Neutrophil (primary cell): ENCODE data around the gene SNCAIP.

Experiments used
- H3K27ac ChIP-seq: fragments of 200-600 bp; sonication (generic); 2 replicates; pipeline ENCODE4 v1.5.1; 2016; ENCODE audit warnings: mild to moderate bottlenecking, moderate library complexity
- H3K27me3 ChIP-seq: fragments of 200-600 bp; sonication (generic); 2 replicates; pipeline ENCODE4 v1.6.0; 2016; ENCODE audit warnings: mild to moderate bottlenecking
- H3K36me3 ChIP-seq: fragments of 200-600 bp; sonication (generic); 2 replicates; pipeline ENCODE4 v1.5.1; 2017
- H3K4me1 ChIP-seq, 2 experiments: fragments of 200-600 bp in 1 of 2; sonication (generic) in 1 of 2; 1 replicate in 1 of 2; 2 replicates in 1 of 2; pipeline versions ENCODE4 v1.5.1 to v1.6.1; 2013 to 2016; ENCODE audit warnings: low read depth in 1 of 2, low read length in 1 of 2, mild to moderate bottlenecking in 1 of 2, moderate library complexity in 1 of 2; ENCODE audit not compliant: control insufficient read depth in 1 of 2, insufficient read depth in 1 of 2
- H3K4me3 ChIP-seq, 2 experiments: fragments of 200-600 bp in 1 of 2; sonication (generic) in 1 of 2; 1 replicate in 1 of 2; 2 replicates in 1 of 2; pipeline ENCODE4 v1.5.1; 2013 to 2016; ENCODE audit warnings: low read depth in 1 of 2, low read length in 1 of 2, mild to moderate bottlenecking in 1 of 2, moderate library complexity in 1 of 2
- H3K9me3 ChIP-seq: fragments of 200-600 bp; sonication (generic); 2 replicates; pipeline ENCODE4 v1.5.1; 2016
- CTCF ChIP-seq: fragments of 200-600 bp; sonication (generic); IDR thresholded peaks from 2 replicates; pipeline ENCODE4 v1.5.1; 2016; ENCODE audit warnings: antibody characterized with exemption

The SNCAIP gene

GRCh38 chr5:122333564-122333963 lies 21.5 kb downstream of the SNCAIP start:
- no peak for TF ChIP-seq CTCF
- H3K36me3 ChIP-seq = no peaks in the 10 kb centered on the region
- H3K9me3 ChIP-seq = no peaks in the 10 kb centered on the region
- H3K4me1 ChIP-seq = no peaks in the 10 kb centered on the region
- no peaks in the 10 kb centered on the region for H3K27me3 ChIP-seq
- H3K4me3 ChIP-seq = no peak overlapping the region
- no peak overlapping the region for H3K27ac ChIP-seq

GRCh38 chr5:122339591-122339990 lies 27.6 kb downstream of the SNCAIP start:
- H3K36me3 ChIP-seq = no peaks in the 10 kb centered on the region
- H3K27ac ChIP-seq = no peak overlapping the region
- no peaks in the 10 kb centered on the region for H3K4me1 ChIP-seq
- no peaks in the 10 kb centered on the region for H3K9me3 ChIP-seq
- TF ChIP-seq CTCF = no peak
- no peaks in the 10 kb centered on the region for H3K27me3 ChIP-seq
- H3K4me3 ChIP-seq = no peak overlapping the region

GRCh38 chr5:122341087-122341486 lies 29.1 kb downstream of the SNCAIP start:
- Histone ChIP-seq H3K4me1 (no peaks in the 10 kb centered on the region), H3K9me3 (no peaks in the 10 kb centered on the region), H3K4me3 (no peak overlapping the region), H3K36me3 (no peaks in the 10 kb centered on the region), H3K27ac (no peak overlapping the region), H3K27me3 (no peaks in the 10 kb centered on the region)
- no peak for TF ChIP-seq CTCF

- H3K27me3 ChIP-seq = no peaks in the 10 kb centered on the region
- no peaks in the 10 kb centered on the region for H3K36me3 ChIP-seq
- no peaks in the 10 kb centered on the region for H3K9me3 ChIP-seq
- H3K4me3 ChIP-seq = no peak overlapping the region
- no peak overlapping the region for H3K27ac ChIP-seq
- H3K4me1 ChIP-seq = no peaks in the 10 kb centered on the region
- TF ChIP-seq CTCF = no peak
Measured at GRCh38 chr5:122342256-122342655, 30.2 kb downstream of the SNCAIP start.

GRCh38 chr5:122346897-122347581 lies 35.0 kb downstream of the SNCAIP start:
- no peak for TF ChIP-seq CTCF
- Histone ChIP-seq H3K27ac (no peak overlapping the region), H3K27me3 (no peaks in the 10 kb centered on the region), H3K36me3 (no peaks in the 10 kb centered on the region), H3K4me3 (no peak overlapping the region), H3K4me1 (no peaks in the 10 kb centered on the region), H3K9me3 (no peaks in the 10 kb centered on the region)
